Right lung (tissue), 5 donors: ENCODE data around the gene MLLT10. TPM values are rescaled to one million over a fixed set of nuclear protein-coding genes. Genes with fewer than 3 reads are reported as not detected.
"Not testable (repeated sequence)": the region's sequence is repeated elsewhere in the genome, so short reads cannot be mapped to it uniquely, and the experiment has no call there.

Experiments used
- DNase-seq, 2 donors: peaks; one replicate each; pipeline ENCODE4 v3.0.0-alpha.2; 2013
- polyA plus RNA-seq, 5 donors: library from polyadenylated mRNA; unstranded; fragments of 120-200 nt; gene quantifications; one replicate each; pipeline versions ENCODE4 v1.2.1 to v1.2.3, GENCODE V29; 2013; ENCODE audit warnings: inconsistent platforms in 1 of 5, low replicate concordance in 1 of 5; ENCODE audit not compliant: insufficient read length in 5 of 5, insufficient read depth in 1 of 5

The MLLT10 gene
- polyA plus RNA-seq, 5 donors, result 38.4 to 55.6 (median 50.8) TPM

GRCh38 chr10:21694631-21695030 is 160.6 kb downstream of the MLLT10 start:
- no peak for DNase-seq

GRCh38 chr10:21696302-21696701 is 162.3 kb downstream of the MLLT10 start:
- DNase-seq, result no peak

- DNase-seq, result no peak
These were observed 165.5 kb downstream of the MLLT10 start for GRCh38 chr10:21699575-21699974.

- DNase-seq, result no peak
These were observed 166.4 kb downstream of the MLLT10 start for GRCh38 chr10:21700474-21700873.

GRCh38 chr10:21702633-21703111 is 168.6 kb downstream of the MLLT10 start:
- no peak for DNase-seq

- no peak for DNase-seq
These were observed 171.3 kb downstream of the MLLT10 start for GRCh38 chr10:21705142-21705827.

- no peak for DNase-seq
These were observed 171.8 kb downstream of the MLLT10 start for GRCh38 chr10:21705828-21706176.

GRCh38 chr10:21707498-21707897 is 173.5 kb downstream of the MLLT10 start:
- no peak for DNase-seq

- DNase-seq, result no peak
These were observed 178.9 kb downstream of the MLLT10 start for GRCh38 chr10:21712975-21713374.

- DNase-seq, result no peak
These were observed 181.6 kb downstream of the MLLT10 start for GRCh38 chr10:21715531-21716195.

- DNase-seq, result not testable (repeated sequence)
These were observed 183.5 kb downstream of the MLLT10 start for GRCh38 chr10:21717437-21718054.

GRCh38 chr10:21719502-21719901 is 185.5 kb downstream of the MLLT10 start:
- no peak for DNase-seq

- no peak for DNase-seq
These were observed 186.1 kb downstream of the MLLT10 start for GRCh38 chr10:21720090-21720489.

- no peak for DNase-seq
These were observed 187.1 kb downstream of the MLLT10 start for GRCh38 chr10:21721000-21721665.

GRCh38 chr10:21722209-21722608 is 188.2 kb downstream of the MLLT10 start:
- no peak for DNase-seq

GRCh38 chr10:21724020-21724589 is 190.1 kb downstream of the MLLT10 start:
- no peak for DNase-seq

GRCh38 chr10:21724687-21725367 is 190.8 kb downstream of the MLLT10 start:
- peak; percentile 98 to 99 for DNase-seq

- DNase-seq, result no peak
These were observed 192.7 kb downstream of the MLLT10 start for GRCh38 chr10:21726601-21727225.

GRCh38 chr10:21727452-21728168 is 193.6 kb downstream of the MLLT10 start:
- DNase-seq, result no peak

- DNase-seq, result no peak
These were observed 194.6 kb downstream of the MLLT10 start for GRCh38 chr10:21728618-21729017.
